GM21381 (cell line): Measurements from ENCODE around the gene SEPHS2.
"Not testable (repeated sequence)": the region's sequence is repeated elsewhere in the genome, so short reads cannot be mapped to it uniquely, and the experiment has no call there.

ENCODE experiments used
- ATAC-seq: cut with Tn5 transposase; IDR thresholded peaks from one replicate; pipeline ENCODE4 v1.9.1; 2021; ENCODE audit warnings: mild to moderate bottlenecking, moderate library complexity; ENCODE audit not compliant: unreplicated experiment

The SEPHS2 gene

DNA sequence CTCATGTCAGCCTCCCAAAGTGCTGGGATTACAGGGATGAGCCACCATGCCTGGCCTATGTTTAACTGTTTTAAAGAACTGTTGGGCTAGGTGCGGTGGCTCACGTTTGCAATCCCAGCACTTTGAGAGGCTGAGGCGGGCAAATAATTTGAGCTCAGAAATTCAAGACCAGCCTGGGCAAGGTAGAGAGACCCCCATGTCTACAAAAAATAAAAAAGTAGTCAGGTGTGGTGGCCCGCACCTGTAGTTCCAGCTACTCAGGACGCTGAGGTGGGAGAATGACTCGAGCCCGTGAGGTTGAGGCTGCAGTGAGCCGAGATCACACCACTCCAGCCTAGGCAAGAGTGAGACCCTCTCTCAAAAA lies 24.9 kb upstream of the SEPHS2 start:
- ATAC-seq = no peak

DNA sequence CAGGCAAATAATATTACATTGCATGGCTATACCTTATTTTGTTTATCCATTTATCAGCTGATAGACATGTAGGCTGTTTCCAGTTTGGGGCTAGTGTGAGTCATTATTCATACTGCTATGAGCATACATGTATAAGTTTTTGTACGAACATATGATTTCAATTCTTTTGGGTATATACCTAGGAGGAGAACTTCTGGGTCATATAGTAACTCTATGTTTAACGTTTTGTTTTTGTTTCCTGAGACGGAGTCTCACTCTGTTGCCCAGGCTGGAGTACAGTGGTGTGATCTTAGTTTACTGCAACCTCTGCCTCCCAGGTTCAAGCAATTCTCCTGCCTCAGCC lies 24.5 kb upstream of the SEPHS2 start:
- ATAC-seq = no peak

DNA sequence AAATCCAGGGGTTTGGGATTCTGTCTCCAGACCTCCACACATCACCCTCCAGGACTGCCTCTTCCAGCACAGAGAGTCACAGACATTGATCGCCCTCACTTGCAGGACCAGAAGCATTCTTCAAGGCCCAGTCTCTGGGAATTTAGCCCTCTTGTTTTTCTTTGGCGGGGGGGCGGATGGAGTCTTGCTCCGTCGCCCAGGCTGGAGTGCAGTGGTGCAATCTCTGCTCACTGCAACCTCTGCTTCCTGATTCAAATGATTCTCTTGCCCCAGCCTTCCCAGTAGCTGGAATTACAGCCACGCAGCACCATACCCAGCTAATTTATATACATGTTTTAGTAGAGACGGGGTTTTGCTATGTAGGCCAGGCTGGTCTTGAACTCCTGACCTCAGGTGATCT lies 18.4 kb upstream of the SEPHS2 start:
- no peak for ATAC-seq

DNA sequence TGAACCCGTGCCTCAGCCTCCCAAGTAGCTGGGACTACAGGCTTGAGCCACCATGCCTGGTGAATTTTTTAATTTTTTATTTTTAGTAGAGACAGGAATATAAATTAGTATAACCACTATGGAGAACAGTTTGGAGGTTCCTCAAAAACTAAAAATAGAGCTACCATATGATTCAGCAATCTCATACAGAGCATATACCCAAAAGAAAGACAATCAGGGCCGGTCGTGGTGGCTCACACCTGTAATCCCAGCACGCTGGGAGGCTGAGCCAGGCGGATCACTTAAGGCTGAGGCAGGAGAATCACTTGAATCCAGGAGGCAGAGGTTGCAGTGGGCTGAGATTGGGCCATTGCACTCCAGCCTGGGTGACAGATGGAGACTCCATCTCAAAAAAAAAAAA lies 15.8 kb upstream of the SEPHS2 start:
- not testable (repeated sequence) for ATAC-seq

DNA sequence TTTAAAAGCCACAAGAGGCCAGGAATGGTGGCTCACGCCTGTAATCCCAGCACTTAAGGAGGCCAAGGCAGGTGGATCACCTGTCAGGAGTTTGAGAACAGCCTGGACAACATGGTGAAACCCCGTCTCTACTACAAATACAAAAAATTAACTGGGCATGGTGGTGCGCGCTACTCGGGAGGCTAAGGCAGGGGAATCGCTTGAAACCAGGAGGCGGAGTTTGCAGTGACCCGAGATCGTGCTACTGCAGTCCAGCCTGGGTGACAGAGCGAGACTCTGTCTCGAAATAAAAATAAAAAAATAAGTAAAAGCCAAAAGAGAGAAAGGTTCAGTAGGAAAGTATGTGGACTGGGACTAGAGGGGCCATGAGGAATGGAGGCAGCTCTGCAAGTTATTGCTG lies 13.8 kb upstream of the SEPHS2 start:
- no peak for ATAC-seq

DNA sequence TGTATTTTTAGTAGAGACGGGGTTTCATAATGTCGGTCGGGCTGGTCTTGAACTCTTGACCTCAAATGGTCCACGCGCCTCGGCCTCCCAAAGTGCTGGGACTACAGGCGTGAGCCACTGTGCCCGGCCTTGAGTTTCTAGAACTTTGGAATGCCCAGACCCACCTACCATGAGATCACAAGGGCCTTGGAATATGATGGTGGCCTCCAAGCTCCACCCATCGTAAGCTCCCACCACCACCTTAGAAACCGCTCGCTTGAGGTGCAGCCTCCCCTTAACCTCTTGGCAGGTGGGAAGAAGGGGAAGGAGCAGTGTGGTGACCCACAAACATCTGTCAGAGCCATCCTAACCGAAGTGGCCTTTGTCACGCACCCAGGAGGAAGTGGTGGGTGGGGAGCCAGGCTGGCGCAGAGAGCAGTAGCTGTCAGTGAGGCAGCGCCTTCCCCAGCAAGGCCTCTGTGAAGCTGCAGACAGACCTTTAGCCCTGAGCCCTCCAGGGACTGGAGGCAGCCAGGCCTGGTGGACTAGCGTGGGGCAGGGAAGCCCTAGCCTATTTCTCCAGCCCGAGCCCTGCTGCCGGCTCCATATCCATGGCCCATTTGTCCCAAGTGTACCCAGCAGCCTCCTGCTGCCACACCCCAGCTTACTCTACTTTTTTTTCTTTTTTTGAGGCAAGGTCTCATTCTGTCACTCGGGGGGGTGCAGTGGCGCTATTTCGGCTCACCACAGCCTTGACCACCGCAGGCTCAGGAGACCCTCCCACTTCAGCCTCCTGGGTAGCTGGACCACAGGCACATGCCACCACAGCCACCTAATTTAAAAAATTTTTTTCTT lies 13.1 kb upstream of the SEPHS2 start:
- ATAC-seq = peak; percentile 83

DNA sequence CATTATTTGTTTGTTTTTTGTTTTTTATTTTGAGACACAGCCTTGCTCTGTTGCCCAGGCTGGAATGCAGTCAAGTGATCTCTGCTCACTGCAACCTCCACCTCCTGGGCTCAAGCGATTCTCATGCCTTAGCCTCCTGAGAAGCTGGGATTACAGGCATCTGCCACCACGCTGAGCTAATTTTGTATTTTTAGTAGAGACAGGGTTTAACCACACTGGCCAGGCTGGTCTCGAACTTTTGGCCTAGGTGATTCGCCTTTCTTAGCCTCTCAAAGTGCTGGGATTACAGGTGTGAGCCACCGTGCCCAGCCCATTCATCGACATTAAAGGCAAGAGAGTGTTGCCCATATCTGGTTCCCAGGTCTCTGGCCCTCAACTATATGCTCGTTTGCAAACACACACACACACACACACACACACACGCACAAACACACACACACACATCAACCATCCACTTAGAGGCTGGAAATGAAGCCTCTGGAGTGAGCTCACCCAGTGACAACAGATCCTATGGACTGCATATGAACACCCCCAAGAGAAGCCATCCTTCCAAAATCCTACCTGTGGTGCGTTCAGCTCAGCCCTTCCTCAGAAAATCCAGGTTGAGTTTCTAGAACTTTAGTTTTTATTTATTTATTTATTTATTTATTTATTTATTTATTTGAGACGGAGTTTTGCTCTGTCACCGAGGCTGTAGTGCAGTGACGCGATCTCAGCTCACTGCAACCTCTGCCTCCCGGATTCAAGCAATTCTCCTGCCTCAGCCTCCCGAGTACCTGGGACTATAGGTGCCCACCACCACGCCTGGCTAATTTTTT lies 12.3 kb upstream of the SEPHS2 start:
- no peak for ATAC-seq

DNA sequence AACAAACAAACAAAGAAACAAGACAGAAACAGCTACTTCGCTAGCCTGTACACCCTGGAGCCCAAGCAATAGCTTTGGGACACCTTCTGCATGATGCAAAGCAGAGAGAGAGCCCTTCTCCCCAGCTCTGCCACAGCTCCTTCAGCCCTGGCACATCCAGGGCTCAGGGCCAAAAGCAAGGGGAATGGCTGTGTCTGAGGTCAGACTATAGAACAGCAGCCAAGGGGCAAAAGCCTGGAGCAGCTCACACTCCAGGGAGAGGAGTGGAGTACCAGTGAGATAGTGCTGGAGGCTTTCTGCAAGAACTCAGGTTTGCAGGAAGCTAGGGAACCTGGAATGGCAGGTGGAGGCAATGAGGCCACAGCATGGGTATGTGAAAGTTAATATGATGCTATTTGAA lies 11.6 kb upstream of the SEPHS2 start:
- no peak for ATAC-seq

DNA sequence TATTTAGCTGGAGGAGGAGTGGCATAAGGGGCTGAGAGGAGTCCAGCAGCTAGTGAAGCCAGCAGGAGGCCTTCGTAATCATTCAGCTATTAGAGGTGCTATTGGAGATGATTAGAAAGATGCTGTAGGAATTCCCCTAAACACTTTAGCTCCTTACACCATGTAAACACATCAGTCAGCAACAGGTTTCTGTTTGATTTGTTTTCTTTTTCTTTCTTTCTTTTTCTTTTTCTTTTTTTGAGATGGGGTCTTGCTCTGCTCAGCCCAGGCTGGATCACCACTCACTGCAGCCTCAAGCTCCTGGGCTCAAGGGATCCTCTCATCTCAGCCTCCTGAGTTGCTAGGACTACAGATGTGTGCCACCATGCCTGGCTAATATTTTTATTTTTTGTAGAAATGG lies 10.6 kb upstream of the SEPHS2 start:
- ATAC-seq = no peak

DNA sequence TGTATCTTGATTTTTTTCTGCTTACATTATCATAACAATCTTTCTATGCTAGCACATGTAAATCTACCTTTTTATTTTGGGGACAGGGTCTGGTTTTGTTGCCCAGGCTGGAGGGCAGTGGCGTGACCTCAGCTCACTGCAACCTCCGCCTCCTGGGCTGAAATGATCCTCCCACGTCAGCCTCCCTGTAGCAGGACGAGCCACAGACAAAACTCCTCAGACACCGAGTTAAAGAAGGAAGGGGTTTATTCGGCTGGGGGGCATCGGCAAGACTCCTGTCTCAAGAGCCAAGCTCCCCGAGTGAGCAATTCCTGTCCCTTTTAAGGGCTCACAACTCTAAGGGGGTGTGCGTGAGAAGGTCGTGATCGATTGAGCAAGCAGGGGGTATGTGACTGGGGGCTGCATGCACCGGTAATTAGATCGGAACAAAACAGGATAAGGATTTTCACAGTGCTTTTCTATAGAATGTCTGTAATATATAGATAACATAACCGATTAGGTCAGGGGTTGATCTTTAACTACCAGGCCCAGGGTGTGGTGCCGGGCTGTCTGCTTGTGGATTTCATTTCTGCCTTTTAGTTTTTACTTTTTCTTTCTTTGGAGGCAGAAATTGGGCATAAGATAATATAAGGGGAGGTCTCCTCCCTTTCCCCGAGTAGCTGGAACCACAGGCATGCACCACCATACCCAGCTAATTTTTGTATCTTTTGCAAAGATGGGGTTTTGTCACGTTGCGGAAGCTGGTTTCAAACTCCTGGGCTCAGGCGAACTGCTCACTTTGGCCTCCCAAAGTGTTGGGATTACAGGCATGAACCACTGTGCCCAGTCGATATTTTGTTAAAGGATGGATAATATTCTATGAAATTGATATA lies 7.3 kb upstream of the SEPHS2 start:
- not testable (repeated sequence) for ATAC-seq

DNA sequence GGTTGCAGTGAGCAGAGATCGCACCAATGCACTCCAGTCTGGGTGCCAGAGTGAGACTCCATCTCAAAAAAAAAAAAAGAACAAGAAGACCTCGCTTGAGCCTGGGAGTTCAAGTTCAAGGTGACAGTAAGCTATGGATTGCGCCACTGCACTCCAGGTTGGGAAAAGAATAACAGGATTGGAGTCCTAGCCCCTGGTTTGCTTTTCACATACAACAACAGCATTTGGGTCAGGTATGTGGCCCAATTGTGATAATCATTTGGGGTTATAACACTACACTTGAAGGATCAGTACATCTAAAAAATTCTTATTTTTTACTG lies 3.4 kb upstream of the SEPHS2 start:
- no peak for ATAC-seq

DNA sequence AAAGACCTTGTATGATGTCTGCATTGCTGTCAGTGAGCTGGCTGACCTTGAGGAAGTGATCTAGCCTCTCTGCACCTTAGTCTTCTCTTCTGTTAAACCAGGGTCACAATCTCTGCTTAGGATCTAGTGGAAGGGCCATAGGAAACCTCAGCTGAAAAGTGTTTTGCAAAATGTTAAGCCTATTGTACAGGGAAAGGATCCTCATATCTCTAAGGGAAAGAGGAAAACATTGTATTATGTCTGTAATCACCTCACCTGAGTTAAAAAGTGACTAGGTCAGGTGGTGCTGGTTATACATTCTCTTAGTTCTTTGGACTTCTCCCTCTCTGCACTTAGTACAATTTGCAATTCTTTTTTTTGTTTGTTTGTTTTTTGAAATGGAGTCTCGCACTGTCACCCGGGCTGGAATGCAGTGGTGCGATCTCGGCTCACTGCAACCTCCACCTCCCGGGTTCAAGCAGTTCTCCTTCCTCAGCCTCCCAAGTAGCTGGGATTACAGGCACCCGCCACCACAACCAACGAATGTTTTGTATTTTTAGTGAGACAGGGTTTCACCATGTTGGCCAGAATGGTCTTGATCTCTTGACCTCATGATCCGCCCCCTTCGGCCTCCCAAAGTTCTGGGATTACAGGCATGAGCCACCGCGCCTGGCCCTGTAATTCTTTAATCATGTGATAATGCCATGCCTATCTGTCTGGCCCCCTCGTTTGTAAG lies 2.0 kb upstream of the SEPHS2 start:
- no peak for ATAC-seq

DNA sequence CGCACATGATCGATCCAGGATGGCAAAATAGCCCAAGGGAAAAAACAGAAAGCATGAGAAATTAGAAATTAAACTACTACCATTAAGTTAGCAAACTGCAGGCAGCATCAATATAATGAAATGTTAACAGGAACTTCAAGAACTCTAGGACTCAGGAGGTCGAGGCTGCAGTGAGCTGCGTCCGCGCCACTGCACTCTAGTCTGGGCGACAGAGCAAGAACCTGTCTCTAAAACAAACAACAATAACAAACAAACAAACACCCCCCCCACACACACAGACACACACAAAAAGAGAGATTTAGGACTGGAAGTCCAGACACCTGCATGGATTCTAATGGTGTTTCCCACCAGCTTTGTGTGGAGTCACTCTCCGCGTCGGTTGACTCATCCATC lies 525 bp upstream of the SEPHS2 start:
- ATAC-seq = no peak

DNA sequence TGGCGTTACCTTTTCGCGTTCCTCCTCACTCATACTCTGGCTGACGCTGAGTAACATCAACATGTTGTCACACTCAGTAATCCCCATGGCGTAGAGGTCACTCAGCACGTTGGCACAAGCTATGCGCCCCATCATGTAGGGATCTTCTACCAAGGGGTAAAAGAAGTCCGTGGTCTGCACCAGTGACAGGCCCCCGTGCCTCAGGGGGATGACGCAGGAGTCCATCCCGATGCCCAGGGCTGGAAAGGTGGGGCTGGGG lies 596 bp downstream of the SEPHS2 start:
- no peak for ATAC-seq

DNA sequence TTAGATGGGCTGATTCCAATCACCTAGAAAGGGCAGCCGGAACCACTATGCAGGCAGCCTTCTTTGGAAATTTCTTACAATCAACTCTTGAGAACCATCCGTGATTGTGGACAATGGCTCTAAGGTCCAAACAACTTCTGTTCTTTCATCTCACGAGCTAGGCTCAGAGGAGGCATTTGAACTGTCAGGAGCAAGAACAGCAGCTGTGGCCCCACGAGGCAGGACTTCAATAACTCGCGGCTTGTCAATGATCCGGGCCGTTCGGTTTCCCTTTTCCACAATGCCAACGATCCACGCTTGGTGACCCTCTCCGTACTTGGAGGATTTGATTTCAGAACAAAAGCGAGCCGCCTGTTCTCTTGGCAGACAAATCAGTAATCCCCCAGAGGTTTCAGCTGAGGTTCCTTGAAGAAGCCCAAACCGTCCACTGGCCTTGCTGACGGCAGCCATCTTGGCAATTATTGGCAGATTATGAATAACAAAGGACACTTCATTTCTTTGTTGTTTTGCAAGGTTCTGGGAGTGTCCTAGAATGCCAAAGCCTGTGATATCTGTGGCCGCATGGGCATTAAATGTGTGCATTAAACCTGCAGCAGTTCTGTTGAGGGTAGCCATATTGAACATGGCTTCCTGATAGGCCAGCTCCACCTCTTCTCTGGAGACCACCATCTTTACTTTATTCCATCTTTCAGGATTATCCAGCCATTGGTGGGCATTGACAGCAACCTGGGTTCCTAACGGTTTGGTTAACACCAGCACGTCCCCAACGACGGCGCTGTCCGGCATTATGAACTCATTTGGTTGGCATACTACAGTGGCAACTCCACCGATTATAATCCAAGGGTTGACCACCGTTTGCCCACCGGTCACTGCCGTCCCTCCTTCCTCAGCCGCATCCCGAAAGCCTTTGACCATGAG lies 1.2 kb downstream of the SEPHS2 start:
- no peak for ATAC-seq

DNA sequence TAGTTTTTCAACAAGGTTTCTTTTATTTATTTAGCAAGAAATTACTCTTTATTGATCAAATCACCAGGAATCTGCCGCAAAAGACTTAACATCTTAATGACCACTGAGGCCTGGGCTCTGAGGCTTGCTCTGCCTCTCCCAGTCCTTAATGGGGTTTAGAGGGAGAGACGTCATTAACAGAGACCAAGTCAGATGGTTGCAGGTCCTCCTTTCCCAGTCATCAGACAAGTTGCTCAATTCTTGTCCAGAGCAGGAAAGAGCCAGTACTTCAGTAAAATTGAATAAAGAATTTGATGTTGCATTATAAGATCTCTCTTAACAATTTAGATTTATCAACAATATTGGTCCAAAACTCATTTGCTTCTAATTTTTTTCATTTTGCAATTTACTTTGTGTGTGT lies 2.0 kb downstream of the SEPHS2 start:
- no peak for ATAC-seq

DNA sequence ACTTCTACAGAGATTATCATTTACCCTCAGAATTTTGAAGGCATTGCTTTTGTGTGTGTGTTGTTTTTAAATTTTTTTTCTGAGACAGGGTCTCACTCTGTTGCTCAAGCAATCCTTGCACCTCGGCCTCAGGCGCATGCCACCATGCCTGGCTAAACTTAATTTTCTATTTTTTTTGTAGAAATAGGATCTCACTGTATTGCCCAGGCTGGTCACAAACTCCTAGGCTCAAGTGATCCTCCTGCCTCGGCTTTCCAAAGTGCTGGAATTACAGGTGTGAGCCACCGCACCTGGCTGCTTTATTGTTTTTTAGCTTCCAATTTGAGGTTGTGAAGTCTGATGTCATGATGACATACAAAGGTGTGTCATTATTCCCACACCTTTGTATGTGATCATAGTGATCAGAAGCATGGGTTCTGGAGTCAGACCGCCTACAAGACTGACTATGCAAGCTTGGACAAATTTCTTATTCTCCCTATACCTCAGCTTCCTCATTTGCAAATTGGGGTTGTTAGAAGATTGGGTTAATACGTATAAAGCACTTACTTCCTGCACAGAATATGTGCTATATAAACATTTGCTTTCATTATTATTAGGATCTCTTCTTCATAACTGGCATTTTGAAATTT lies 5.8 kb downstream of the SEPHS2 start:
- ATAC-seq = no peak

DNA sequence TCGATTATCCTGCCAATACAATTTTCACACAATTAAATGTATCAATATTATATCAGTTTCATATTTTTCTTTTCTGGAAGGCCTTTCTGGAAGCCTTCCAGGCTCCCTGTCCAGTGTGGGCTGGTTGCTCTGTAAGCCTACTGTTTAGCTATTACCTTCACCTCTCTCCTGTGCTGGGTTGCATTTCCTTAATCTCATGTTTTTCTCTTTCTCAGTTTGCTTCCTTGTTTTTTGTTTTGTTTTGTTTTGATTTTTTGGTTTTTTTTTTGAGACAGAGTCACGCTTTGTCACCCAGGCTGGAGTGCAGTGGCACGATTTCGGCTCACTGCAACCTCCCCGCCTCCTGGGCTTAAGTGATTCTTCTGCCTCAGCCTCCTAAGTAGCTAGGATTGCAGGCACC lies 6.8 kb downstream of the SEPHS2 start:
- no peak for ATAC-seq

DNA sequence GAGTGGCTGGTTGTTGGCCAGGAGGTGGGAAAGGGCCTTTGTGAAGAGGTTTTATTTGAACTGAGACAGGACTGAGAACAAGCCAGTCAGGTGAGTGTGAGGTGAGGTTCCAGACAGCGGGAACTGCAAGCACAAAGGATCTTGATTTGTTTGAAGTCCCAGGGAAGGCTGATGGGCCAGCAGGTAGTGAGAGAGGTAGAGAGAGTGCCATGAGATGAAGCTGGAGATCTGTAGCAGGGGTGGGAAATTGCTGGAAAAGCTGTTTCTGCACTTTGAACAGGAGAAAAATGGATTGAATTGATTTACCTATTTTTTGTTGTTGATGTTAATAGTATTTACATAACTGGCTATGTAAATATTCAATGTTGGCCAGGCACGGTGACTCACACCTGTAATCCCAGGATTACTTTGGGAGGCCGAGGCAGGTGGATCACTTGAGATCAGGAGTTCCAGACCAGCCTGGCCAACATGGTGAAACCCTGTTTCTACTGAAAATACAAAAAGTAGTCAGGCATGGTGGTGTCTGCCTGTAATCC lies 8.1 kb downstream of the SEPHS2 start:
- no peak for ATAC-seq

DNA sequence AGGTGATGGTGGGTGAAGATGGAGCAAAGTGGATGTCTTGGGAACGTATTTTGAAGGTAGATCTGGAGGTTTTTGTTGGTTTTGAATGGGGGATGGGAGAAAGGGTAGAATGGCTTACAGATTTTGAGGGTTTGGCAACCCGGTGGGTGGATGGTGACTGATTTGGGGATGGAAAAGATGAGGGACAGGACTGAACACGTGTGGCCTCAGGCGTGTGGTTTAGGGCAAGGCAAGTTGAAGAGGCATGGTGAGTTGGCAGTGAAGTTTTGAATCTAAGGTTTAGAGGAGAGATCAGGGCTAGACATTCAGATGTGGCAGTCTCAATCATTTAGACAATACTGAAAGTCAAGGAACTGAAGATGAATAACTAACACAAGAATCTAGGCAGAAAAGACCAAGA lies 10.8 kb downstream of the SEPHS2 start:
- ATAC-seq = no peak
